Esophagus muscularis mucosa (tissue), 4 donors: Measurements from ENCODE around the gene KIAA0513. TPM values are rescaled to one million over a fixed set of nuclear protein-coding genes. Genes with fewer than 3 reads are reported as not detected.

Experiments
- DNase-seq: peaks from one replicate; pipeline ENCODE4 v3.0.0-alpha.2; 2017; ENCODE audit errors: extremely low spot score
- H3K27ac ChIP-seq, 4 donors: fragments of 200-600 bp; sonication (generic); replicated peaks in 1 of 4; 1 replicate in 3 of 4; 2 replicates in 1 of 4; pipeline ENCODE4 v1.5.1; 2016 to 2019; ENCODE audit warnings: mild to moderate bottlenecking in 1 of 4
- H3K27me3 ChIP-seq, 4 donors: fragments of 200-600 bp; sonication (generic); one replicate each; pipeline versions ENCODE4 v1.5.1 to v1.6.0; 2016 to 2019
- H3K36me3 ChIP-seq, 4 donors: fragments of 200-600 bp; sonication (generic); one replicate each; pipeline ENCODE4 v1.5.1; 2016 to 2019
- H3K4me1 ChIP-seq, 4 donors: fragments of 200-600 bp; sonication (generic); one replicate each; pipeline ENCODE4 v1.5.1; 2016 to 2019
- H3K4me3 ChIP-seq, 4 donors: fragments of 200-600 bp; sonication (generic); 1 replicate in 2 of 4; 2 replicates in 2 of 4; pipeline ENCODE4 v1.5.1; 2016 to 2019; ENCODE audit warnings: mild to moderate bottlenecking in 4 of 4, moderate library complexity in 1 of 4
- H3K9me3 ChIP-seq, 4 donors: fragments of 200-600 bp; sonication (generic); 1 replicate in 3 of 4; 2 replicates in 1 of 4; pipeline ENCODE4 v1.5.1; 2016 to 2019
- CTCF ChIP-seq, 3 experiments: fragments of 200-600 bp in 2 of 3; fragments of 450-650 bp in 1 of 3; sonication (generic) in 2 of 3; IDR thresholded peaks; one replicate each; pipeline ENCODE4 v1.5.1; 2017 to 2019; ENCODE audit warnings: antibody characterized with exemption in 3 of 3, mild to moderate bottlenecking in 2 of 3, moderate library complexity in 1 of 3
- EP300 ChIP-seq: sonication (generic); formaldehyde crosslinking; IDR thresholded peaks from one replicate; pipeline ENCODE4 v1.6.1; 2017; ENCODE audit warnings: antibody characterized with exemption
- POLR2A ChIP-seq: fragments of 450-650 bp; IDR thresholded peaks from one replicate; pipeline ENCODE4 v1.6.1; 2017; ENCODE audit warnings: antibody characterized with exemption, moderate library complexity, mild to moderate bottlenecking, low read depth
- POLR2AphosphoS5 ChIP-seq, 2 donors: sonication (generic); formaldehyde crosslinking; IDR thresholded peaks; one replicate each; pipeline ENCODE4 v1.6.1; 2017; ENCODE audit warnings: antibody characterized with exemption in 2 of 2
- WGBS: methylation state at CpG from one replicate; pipeline ENCODE4 v1.1.5; 2018; 5-methylcytosine and 5-hydroxymethylcytosine counted together
- intact Hi-C: fragments of 100-400 bp; cut with DNase I; formaldehyde crosslinking; loops from one replicate; pipeline ENCODE4 v1.15.1; 2023
- total RNA-seq, 4 donors: library from RNA; depleted of rRNA; stranded (reverse); fragments of >200 nt; gene quantifications; one replicate each; pipeline versions ENCODE4 v1.1.0 to v1.2.1, GENCODE V29; 2016

Gene KIAA0513
- total RNA-seq, 4 donors from 2014 or later: 16.4 to 28.8 (median 23.4) TPM

GRCh38 chr16:85089525-85089924 is 61.9 kb downstream of the KIAA0513 start:
- no peak for DNase-seq
- Histone ChIP-seq H3K9me3 (no peaks in the 10 kb centered on the region), H3K36me3 (peaks cover 0 to 24% (median 12%) of the 10 kb centered on the region in 4 donors), H3K27ac (no peak overlapping the region), H3K4me3 (no peak overlapping the region), H3K4me1 (peaks cover 10 to 26% (median 21%) of the 10 kb centered on the region in 4 donors), H3K27me3 (peaks cover 0 to 4% (median under 1%) of the 10 kb centered on the region in 4 donors)
- intact Hi-C loops: no loop called here
- 78% methylated on average over 16 of the region's 16 CpGs for WGBS
- TF ChIP-seq CTCF (IDR thresholded peaks at IDR 0.05) (no peak), EP300 (no peak), POLR2A (no peak), POLR2AphosphoS5 (IDR thresholded peaks at IDR 0.05) (no peak)

- Histone ChIP-seq H3K27me3 (peaks cover 0 to 10% (median 4%) of the 10 kb centered on the region in 4 donors), H3K9me3 (no peaks in the 10 kb centered on the region), H3K27ac (no peak overlapping the region), H3K4me1 (peaks cover 10 to 26% (median 21%) of the 10 kb centered on the region in 4 donors), H3K4me3 (no peak overlapping the region), H3K36me3 (peaks cover 0 to 24% (median 12%) of the 10 kb centered on the region in 4 donors)
- intact Hi-C loops: no loop called here
- TF ChIP-seq POLR2AphosphoS5 (IDR thresholded peaks at IDR 0.05) (no peak), EP300 (no peak), CTCF (IDR thresholded peaks at IDR 0.05) (no peak), POLR2A (no peak)
- 79% methylated on average over 13 of the region's 13 CpGs for WGBS
- DNase-seq: no peak
Observed at GRCh38 chr16:85090181-85090580, 62.6 kb downstream of the KIAA0513 start.

GRCh38 chr16:85090873-85091521 is 63.4 kb downstream of the KIAA0513 start:
- Histone ChIP-seq H3K27me3 (peaks cover 0 to 15% (median 5%) of the 10 kb centered on the region in 4 donors), H3K4me3 (no peak overlapping the region), H3K9me3 (no peaks in the 10 kb centered on the region), H3K4me1 (peaks cover 10 to 26% (median 21%) of the 10 kb centered on the region in 4 donors), H3K27ac (no peak overlapping the region), H3K36me3 (peaks cover 0 to 24% (median 12%) of the 10 kb centered on the region in 4 donors)
- no peak for DNase-seq
- TF ChIP-seq EP300: no peak
- TF ChIP-seq POLR2A: no peak
- no peak for TF ChIP-seq CTCF (IDR thresholded peaks at IDR 0.05)
- no peak for TF ChIP-seq POLR2AphosphoS5 (IDR thresholded peaks at IDR 0.05)
- WGBS: 90% methylated on average over 7 of the region's 8 CpGs
- intact Hi-C loops: no loop called here

- Histone ChIP-seq H3K27me3 (peaks cover 0 to 20% (median 5%) of the 10 kb centered on the region in 4 donors), H3K4me1 (peaks cover 10 to 24% (median 17%) of the 10 kb centered on the region in 4 donors), H3K27ac (no peak overlapping the region), H3K36me3 (peaks cover 0 to 24% (median 12%) of the 10 kb centered on the region in 4 donors), H3K4me3 (no peak overlapping the region), H3K9me3 (no peaks in the 10 kb centered on the region)
- DNase-seq: no peak
- intact Hi-C loops: no loop called here
- TF ChIP-seq EP300 (no peak), CTCF (IDR thresholded peaks at IDR 0.05) (no peak), POLR2A (no peak), POLR2AphosphoS5 (IDR thresholded peaks at IDR 0.05) (no peak)
- whole genome bisulfite sequencing: 87% methylated on average over 7 of the region's 7 CpGs
Observed at GRCh38 chr16:85091522-85091910, 63.9 kb downstream of the KIAA0513 start.

- TF ChIP-seq EP300 (no peak), CTCF (IDR thresholded peaks at IDR 0.05) (no peak), POLR2A (no peak), POLR2AphosphoS5 (IDR thresholded peaks at IDR 0.05) (no peak)
- DNase-seq: no peak
- Histone ChIP-seq H3K4me3 (no peak overlapping the region), H3K9me3 (no peaks in the 10 kb centered on the region), H3K27ac (no peak overlapping the region), H3K36me3 (peaks cover 0 to 24% (median 10%) of the 10 kb centered on the region in 4 donors), H3K27me3 (peaks cover 0 to 28% (median 7%) of the 10 kb centered on the region in 4 donors), H3K4me1 (peaks cover 7 to 19% (median 14%) of the 10 kb centered on the region in 4 donors)
- 89% methylated on average over 9 of the region's 9 CpGs for WGBS
- intact Hi-C loops: no loop called here
Observed at GRCh38 chr16:85092309-85092708, 64.7 kb downstream of the KIAA0513 start.
